ENCODE measurements around the gene DNAH6.

DNA sequence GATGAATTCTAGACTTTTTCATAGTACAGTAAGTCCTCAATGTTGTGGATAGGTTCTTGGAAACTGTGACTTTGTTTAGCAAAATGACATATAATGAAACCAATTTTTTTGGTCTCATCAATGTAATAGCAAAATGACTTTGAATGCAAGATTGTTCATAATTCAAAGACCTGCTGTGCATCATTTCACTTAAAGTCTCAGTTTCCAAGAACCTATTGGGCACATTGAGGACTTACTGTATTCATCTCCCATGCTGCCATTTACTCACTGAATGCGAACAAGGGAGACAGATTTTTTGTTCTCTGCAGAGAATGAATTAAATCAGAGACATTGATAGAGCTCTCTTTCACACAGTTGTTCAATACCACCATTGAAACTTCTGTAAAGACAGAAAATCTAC, 211.0 kb downstream of the DNAH6 start:
- TF ChIP-seq POLR2A (IDR thresholded peaks at IDR 0.05; ENCODE audit: low read length), result no peak
- TF ChIP-seq GATA1 (IDR thresholded peaks at IDR 0.05; ENCODE audit: low read depth, low read length), result no peak

Data from erythroblast (primary cell).